GM12878 (cell line): ENCODE data around the gene ANKRD31.

Source experiments
- JUNB ChIP-seq: IDR thresholded peaks from 2 replicates; pipeline ENCODE4 v1.6.1; 2016; ENCODE audit warnings: antibody characterized with exemption, mild to moderate bottlenecking
- NBN ChIP-seq: fragments of 450-650 bp; IDR thresholded peaks from 2 replicates; pipeline ENCODE4 v1.6.1; 2016
- POLR2A ChIP-seq: IDR thresholded peaks from 2 replicates; pipeline ENCODE4 v1.6.1; 2011; ENCODE audit warnings: low read depth, mild to moderate bottlenecking, low read length
- POLR2AphosphoS5 ChIP-seq: IDR thresholded peaks from 2 replicates; pipeline ENCODE4 v1.6.1; 2011; ENCODE audit warnings: mild to moderate bottlenecking, low read length, inconsistent platforms
- TF ChIP-seq, protein P1 (sequence below), 3 experiments: IDR thresholded peaks in 2 of 3; conservative IDR thresholded peaks in 1 of 3; 2 replicates each; pipeline ENCODE4 v1.5.1; 2011; ENCODE audit warnings: low read depth in 3 of 3, low read length in 3 of 3, mild to moderate bottlenecking in 3 of 3, control low read depth in 2 of 3, moderate library complexity in 2 of 3, inconsistent platforms in 1 of 3, mixed read lengths in 1 of 3; ENCODE audit not compliant: control insufficient read depth in 2 of 3, insufficient read depth in 1 of 3; ENCODE audit errors: extremely low read depth in 1 of 3

DNA sequence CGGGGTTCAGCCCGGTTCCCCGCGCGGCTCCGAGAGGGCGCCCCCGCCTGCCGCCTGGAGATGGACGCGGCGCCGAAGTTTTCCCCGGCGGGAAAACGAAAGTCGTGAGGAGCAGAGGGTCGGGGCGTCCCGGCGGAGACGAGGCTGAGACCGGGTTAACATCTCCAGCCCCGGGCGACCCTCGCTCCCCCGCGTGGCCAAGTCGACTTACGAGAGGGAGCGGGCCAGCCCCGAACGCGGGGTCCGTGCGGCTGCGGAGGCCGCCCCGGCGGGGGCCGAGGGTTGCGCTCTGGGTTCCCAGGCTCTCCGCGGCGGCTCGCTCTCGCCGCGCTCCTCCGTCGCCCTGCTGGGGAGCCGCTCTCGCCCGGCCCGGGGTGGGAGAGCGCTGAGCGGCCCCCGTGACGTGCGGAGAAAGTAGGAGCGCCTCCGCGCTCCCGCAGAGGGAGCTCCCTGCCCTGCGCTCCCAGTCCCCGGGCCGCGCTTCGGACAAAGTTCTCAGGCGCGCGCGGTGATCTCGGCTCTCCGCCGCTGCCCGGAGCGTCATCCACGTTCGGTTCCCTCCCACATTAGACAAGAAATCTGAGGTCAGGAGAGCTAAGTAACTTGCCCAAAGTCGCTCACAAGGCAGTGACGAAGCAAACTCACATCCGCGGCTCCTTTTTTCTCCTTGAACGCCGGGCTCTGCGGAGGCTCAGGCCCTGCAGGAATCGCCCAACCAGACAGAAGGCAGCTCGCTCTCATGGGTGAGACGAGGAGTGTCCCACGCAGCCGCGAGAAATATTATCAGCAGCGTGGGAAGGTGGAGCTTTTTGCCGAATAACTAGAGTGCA is 183.2 kb downstream of the ANKRD31 start:
- TF ChIP-seq POLR2A (no peak), NBN (no peak), JUNB (no peak), POLR2AphosphoS5 (no peak)
- TF ChIP-seq, protein P1, sequence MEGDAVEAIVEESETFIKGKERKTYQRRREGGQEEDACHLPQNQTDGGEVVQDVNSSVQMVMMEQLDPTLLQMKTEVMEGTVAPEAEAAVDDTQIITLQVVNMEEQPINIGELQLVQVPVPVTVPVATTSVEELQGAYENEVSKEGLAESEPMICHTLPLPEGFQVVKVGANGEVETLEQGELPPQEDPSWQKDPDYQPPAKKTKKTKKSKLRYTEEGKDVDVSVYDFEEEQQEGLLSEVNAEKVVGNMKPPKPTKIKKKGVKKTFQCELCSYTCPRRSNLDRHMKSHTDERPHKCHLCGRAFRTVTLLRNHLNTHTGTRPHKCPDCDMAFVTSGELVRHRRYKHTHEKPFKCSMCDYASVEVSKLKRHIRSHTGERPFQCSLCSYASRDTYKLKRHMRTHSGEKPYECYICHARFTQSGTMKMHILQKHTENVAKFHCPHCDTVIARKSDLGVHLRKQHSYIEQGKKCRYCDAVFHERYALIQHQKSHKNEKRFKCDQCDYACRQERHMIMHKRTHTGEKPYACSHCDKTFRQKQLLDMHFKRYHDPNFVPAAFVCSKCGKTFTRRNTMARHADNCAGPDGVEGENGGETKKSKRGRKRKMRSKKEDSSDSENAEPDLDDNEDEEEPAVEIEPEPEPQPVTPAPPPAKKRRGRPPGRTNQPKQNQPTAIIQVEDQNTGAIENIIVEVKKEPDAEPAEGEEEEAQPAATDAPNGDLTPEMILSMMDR (IDR thresholded peaks at IDR 0.05 in 2 of 3, conservative IDR thresholded peaks at IDR 0.05 in 1 of 3; ENCODE audit: control insufficient read depth in 2 of 3, extremely low read depth in 1 of 3, insufficient read depth in 1 of 3, low read depth in 3 of 3, low read length in 3 of 3), result no peak
